Lower leg skin (tissue), 4 donors: Measurements from ENCODE around the gene AKT1S1. TPM values are rescaled to one million over a fixed set of nuclear protein-coding genes. Genes with fewer than 3 reads are reported as not detected.
A peak's percentile ranks its signal among the peaks of the same experiment; 100 is the strongest.

Experiments
- DNase-seq, 2 donors: peaks; one replicate each; pipeline ENCODE4 v3.0.0-alpha.2; 2019; ENCODE audit warnings: low spot score in 2 of 2
- H3K4me3 ChIP-seq: fragments of 200-600 bp; sonication (generic); 2 replicates; pipeline ENCODE4 v1.5.1; 2017; ENCODE audit warnings: mild to moderate bottlenecking, low read depth; ENCODE audit not compliant: poor library complexity, severe bottlenecking
- POLR2A ChIP-seq, 2 donors: fragments of 450-650 bp; IDR thresholded peaks; one replicate each; pipeline ENCODE4 v1.6.1; 2016 to 2017; ENCODE audit warnings: antibody characterized with exemption in 2 of 2, mild to moderate bottlenecking in 1 of 2, moderate library complexity in 1 of 2
- WGBS, 2 donors: methylation state at CpG; one replicate each; pipeline ENCODE4 v1.1.5; 2018; 5-methylcytosine and 5-hydroxymethylcytosine counted together
- intact Hi-C: fragments of 100-400 bp; cut with DNase I; formaldehyde crosslinking; loops from one replicate; pipeline ENCODE4 v1.15.0; 2023; ENCODE audit warnings: low total_unique reads
- total RNA-seq, 4 donors: library from RNA; depleted of rRNA; stranded (reverse); fragments of >200 nt; gene quantifications; one replicate each; pipeline ENCODE4 v1.1.0, GENCODE V29; 2016
- TF ChIP-seq, protein P1 (sequence below), 3 donors: fragments of 450-650 bp; IDR thresholded peaks; one replicate each; pipeline ENCODE4 v1.5.1; 2016; ENCODE audit warnings: antibody characterized with exemption in 3 of 3, mild to moderate bottlenecking in 3 of 3, moderate library complexity in 2 of 3

The AKT1S1 gene
- total RNA-seq, 4 donors from 2014 or later: 15.3 to 28.9 (median 23.8) TPM

DNA sequence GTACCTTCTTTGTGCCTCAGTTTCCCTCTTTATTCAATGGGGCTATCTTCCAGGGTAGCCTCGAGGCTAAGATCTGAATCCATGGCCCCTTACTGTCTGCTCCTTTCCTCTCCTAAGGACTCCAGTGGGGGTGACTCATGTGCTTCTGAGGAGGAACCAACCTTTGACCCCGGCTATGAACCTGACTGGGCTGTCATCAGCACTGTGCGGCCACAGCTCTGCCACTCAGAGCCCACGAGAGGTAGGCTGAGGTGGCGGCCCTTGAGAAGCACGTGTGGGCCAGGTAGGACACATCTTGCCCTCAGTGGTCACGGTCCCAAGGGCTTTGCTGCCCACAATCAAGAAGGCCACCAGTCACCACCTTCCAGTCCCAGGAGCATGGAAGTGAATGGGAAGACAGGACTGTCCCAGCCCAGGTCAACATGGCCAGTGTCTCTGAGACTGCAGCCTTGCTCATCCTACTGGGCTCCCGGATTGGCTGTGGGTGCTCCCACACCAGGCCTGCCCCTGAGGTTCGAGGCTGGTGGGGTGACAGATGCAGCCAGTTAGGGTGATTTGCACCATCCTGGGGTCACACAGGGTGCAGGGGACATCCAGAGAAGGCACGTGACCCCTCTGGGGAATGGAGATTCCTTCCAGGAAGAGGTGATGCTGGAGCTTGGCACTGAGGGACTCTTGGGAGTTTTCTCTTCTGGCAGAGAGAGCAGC is 3.2 kb upstream of the AKT1S1 start:
- 93 to 94% methylated on average over 10 of the region's 10 CpGs for WGBS, 2 donors
- no peak overlapping the region for H3K4me3 ChIP-seq
- DNase-seq: no peak
- TF ChIP-seq, protein P1, sequence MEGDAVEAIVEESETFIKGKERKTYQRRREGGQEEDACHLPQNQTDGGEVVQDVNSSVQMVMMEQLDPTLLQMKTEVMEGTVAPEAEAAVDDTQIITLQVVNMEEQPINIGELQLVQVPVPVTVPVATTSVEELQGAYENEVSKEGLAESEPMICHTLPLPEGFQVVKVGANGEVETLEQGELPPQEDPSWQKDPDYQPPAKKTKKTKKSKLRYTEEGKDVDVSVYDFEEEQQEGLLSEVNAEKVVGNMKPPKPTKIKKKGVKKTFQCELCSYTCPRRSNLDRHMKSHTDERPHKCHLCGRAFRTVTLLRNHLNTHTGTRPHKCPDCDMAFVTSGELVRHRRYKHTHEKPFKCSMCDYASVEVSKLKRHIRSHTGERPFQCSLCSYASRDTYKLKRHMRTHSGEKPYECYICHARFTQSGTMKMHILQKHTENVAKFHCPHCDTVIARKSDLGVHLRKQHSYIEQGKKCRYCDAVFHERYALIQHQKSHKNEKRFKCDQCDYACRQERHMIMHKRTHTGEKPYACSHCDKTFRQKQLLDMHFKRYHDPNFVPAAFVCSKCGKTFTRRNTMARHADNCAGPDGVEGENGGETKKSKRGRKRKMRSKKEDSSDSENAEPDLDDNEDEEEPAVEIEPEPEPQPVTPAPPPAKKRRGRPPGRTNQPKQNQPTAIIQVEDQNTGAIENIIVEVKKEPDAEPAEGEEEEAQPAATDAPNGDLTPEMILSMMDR (IDR thresholded peaks at IDR 0.05): no peak
- TF ChIP-seq POLR2A (IDR thresholded peaks at IDR 0.05): no peak
- intact Hi-C loops: no loop called here

DNA sequence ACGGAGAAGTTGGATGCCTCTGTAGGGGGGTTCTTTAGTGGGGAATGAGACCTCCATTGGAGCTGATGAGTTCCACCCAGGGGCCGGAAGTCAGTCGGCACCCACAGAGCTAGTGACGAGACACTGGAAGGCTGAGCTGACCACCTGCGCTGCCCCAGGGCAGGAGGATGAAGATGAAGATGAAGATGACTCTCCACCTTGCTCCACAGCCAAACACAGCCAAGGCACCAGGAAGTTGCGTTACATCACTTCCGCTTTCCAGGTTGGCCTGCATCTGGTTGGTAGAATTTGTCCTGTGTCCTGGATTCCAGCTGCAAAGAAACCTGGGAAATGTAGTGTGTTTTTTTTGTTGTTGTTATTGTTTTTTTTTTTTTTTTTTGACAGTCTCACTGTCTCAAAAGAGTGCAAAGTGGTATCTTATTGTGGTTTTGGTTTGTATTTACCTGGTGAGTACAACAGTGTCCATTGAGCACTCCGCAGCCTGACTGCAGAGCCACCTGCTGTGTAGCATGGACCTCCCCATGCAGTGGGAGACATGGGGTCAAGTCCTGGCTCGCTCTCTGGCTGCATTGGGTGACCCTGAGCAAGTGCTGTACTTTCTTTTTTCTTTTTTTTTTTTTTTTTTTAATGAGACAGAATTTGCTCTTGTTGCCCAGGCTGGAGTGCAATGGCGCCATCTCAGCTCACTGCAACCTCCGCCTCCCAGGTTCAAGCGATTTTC is 2.2 kb upstream of the AKT1S1 start:
- TF ChIP-seq, protein P1 (IDR thresholded peaks at IDR 0.05): no peak
- TF ChIP-seq POLR2A (IDR thresholded peaks at IDR 0.05): no peak
- no peak overlapping the region for H3K4me3 ChIP-seq
- intact Hi-C loops: no loop called here
- DNase-seq: no peak
- WGBS, 2 donors: 92 to 95% methylated on average over 12 of the region's 12 CpGs

DNA sequence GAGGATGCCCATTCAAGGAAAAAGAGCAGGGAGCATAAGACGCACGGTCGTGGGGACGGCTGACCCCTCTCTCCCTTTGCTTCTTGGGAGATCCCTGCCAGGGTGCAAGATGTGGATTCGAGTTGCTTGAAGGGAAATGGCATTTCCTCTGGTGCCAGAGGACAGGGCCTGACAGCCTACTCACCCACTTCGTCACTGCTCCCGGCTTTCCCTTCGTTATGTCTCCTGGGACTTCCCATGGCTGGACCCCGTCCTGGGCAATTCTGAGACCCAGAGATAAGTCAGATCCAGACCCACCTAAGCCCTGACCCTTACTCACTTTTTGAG is 1.6 kb upstream of the AKT1S1 start:
- DNase-seq: no peak
- TF ChIP-seq POLR2A (IDR thresholded peaks at IDR 0.05): no peak
- TF ChIP-seq, protein P1 (IDR thresholded peaks at IDR 0.05): no peak
- intact Hi-C loops: no loop called here
- H3K4me3 ChIP-seq: no peak overlapping the region
- 73 to 77% methylated on average over 9 of the region's 9 CpGs for WGBS, 2 donors

DNA sequence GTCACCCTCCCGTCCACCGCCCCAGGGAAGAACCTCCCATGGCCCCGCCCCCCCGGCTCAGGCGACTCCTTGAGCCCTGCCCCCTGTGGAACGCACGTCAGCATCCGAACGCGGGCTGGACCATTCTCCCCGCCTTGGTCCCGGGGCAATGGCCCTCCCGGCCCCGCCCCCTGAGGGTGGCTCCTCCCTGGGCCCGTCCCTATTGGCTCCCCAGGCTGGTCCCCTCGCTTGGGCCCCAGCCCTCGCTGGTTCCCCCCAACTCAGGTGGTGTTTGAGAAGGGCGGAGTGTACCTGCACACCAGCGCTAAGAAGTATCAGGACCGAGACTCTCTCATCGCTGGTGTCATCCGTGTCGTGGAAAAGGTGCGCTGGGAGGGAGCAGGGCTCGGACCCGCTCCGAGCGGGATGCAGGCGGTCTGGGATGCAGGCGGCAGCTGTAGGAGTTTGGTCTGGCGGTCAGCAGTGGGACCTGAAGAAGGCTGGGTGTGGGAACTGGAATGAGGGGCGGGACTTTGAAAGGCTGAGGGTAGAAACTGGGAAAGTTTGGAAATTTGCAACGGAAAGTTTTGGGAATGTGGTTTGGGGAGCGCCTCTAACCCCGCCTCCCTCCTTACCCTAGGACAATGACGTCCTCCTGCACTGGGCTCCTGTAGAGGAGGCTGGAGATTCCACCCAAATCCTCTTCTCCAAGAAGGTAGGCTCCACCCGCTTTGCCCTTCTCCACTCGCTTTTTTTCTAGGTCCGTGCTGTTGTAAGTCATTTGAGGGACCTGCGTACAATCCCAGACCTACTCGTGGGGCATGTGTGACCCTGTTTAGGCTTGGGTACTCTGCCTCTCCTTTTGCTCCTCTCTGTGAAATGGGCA is 956 bp upstream of the AKT1S1 start:
- 6 to 7% methylated on average over 39 to 41 of the region's 41 CpGs for WGBS, 2 donors
- peak overlapping the region; percentile 51 for H3K4me3 ChIP-seq
- intact Hi-C loops: no loop called here
- peak; percentile 98 to 100 for DNase-seq
- no peak for TF ChIP-seq POLR2A (IDR thresholded peaks at IDR 0.05)
- TF ChIP-seq, protein P1 (IDR thresholded peaks at IDR 0.05): no peak

DNA sequence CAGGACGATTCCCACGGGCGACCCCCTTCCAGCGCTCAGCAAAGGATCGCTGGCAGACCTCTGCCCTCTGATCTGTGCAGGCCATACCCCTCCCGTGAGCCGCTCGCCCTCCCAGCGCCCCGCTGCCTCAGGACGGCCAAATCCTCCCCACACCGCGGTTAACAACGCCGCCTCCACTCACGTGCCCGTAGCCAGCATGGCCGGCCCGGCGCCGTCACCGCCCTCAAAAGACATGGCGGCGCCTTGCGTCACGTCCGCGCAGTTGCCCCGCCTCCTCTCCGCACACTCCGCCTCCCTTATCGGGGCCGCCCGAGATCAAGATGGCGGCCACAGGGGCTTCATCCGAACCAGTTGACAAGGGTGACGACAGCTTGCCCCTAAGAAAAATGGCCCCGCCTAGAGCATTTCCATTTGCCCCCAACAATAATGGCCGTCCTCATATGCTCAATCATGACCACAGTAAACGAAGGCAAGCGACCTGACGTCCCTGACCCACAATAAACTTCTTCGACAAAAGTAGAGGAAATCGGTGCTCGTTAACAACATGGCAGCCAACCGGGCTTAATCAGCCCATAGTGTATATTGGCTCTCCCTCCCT is 634 bp downstream of the AKT1S1 start:
- 0 to 1% methylated on average over 40 to 42 of the region's 46 CpGs for WGBS, 2 donors
- intact Hi-C loops: no loop called here
- H3K4me3 ChIP-seq: peak overlapping the region; percentile 72
- no peak for TF ChIP-seq POLR2A (IDR thresholded peaks at IDR 0.05)
- TF ChIP-seq, protein P1 (IDR thresholded peaks at IDR 0.05): no peak
- DNase-seq: peak; percentile 98 to 100
